GM18861 (cell line): ENCODE measurements around the gene ATXN10.
"Not testable (repeated sequence)": the region's sequence is repeated elsewhere in the genome, so short reads cannot be mapped to it uniquely, and the experiment has no call there.

Experiments
- ATAC-seq: cut with Tn5 transposase; IDR thresholded peaks from one replicate; pipeline ENCODE4 v1.9.1; 2021; ENCODE audit not compliant: unreplicated experiment

ATXN10 gene

GRCh38 chr22:45677063-45677462, 5.4 kb downstream of the ATXN10 start:
- ATAC-seq = no peak

- no peak for ATAC-seq
Measured at GRCh38 chr22:45678961-45679912, 7.6 kb downstream of the ATXN10 start.

GRCh38 chr22:45680932-45681700, 9.5 kb downstream of the ATXN10 start:
- ATAC-seq = no peak

GRCh38 chr22:45682064-45682463, 10.4 kb downstream of the ATXN10 start:
- no peak for ATAC-seq

GRCh38 chr22:45682773-45683172, 11.1 kb downstream of the ATXN10 start:
- not testable (repeated sequence) for ATAC-seq

- no peak for ATAC-seq
Measured at GRCh38 chr22:45683248-45683647, 11.6 kb downstream of the ATXN10 start.

- no peak for ATAC-seq
Measured at GRCh38 chr22:45683680-45684079, 12.0 kb downstream of the ATXN10 start.

GRCh38 chr22:45684169-45684568, 12.5 kb downstream of the ATXN10 start:
- no peak for ATAC-seq

GRCh38 chr22:45684752-45685574, 13.3 kb downstream of the ATXN10 start:
- no peak for ATAC-seq

- no peak for ATAC-seq
Measured at GRCh38 chr22:45686004-45686403, 14.4 kb downstream of the ATXN10 start.

GRCh38 chr22:45686836-45687235, 15.2 kb downstream of the ATXN10 start:
- ATAC-seq = no peak

GRCh38 chr22:45688600-45689080, 17.0 kb downstream of the ATXN10 start:
- no peak for ATAC-seq

- no peak for ATAC-seq
Measured at GRCh38 chr22:45689211-45689610, 17.6 kb downstream of the ATXN10 start.

GRCh38 chr22:45690008-45690407, 18.4 kb downstream of the ATXN10 start:
- no peak for ATAC-seq

GRCh38 chr22:45692549-45692948, 20.9 kb downstream of the ATXN10 start:
- ATAC-seq = no peak

- no peak for ATAC-seq
Measured at GRCh38 chr22:45693835-45694234, 22.2 kb downstream of the ATXN10 start.

GRCh38 chr22:45696227-45696626, 24.6 kb downstream of the ATXN10 start:
- no peak for ATAC-seq

GRCh38 chr22:45698094-45698493, 26.5 kb downstream of the ATXN10 start:
- no peak for ATAC-seq

GRCh38 chr22:45702981-45703380, 31.3 kb downstream of the ATXN10 start:
- ATAC-seq = no peak

- no peak for ATAC-seq
Measured at GRCh38 chr22:45703758-45704157, 32.1 kb downstream of the ATXN10 start.

- no peak for ATAC-seq
Measured at GRCh38 chr22:45704648-45705047, 33.0 kb downstream of the ATXN10 start.
